H1 (cell line): ENCODE data around the gene RAB3D. TPM values are rescaled to one million over a fixed set of nuclear protein-coding genes. Genes with fewer than 3 reads are reported as not detected.

Experiments
- CHD2 ChIP-seq: IDR thresholded peaks from 2 replicates; pipeline ENCODE4 v1.6.1; 2012; ENCODE audit warnings: low read length, improper control_type of control experiment
- HDAC2 ChIP-seq, 2 experiments: fragments of 300-600 bp in 1 of 2; sonication (generic) in 1 of 2; IDR thresholded peaks; 2 replicates each; pipeline ENCODE4 v1.6.1; 2011 to 2012; ENCODE audit warnings: low read depth in 2 of 2, low read length in 2 of 2, mild to moderate bottlenecking in 2 of 2, moderate library complexity in 2 of 2, borderline replicate concordance in 1 of 2, inconsistent platforms in 1 of 2
- KDM4A ChIP-seq: IDR thresholded peaks from one replicate; pipeline ENCODE4 v1.7.1; 2012; ENCODE audit warnings: low read depth, mild to moderate bottlenecking, moderate library complexity, low read length, inconsistent platforms; ENCODE audit not compliant: severe bottlenecking
- RXRA ChIP-seq: IDR thresholded peaks from 2 replicates; pipeline ENCODE4 v1.6.1; 2011; ENCODE audit warnings: low read depth, mild to moderate bottlenecking, low read length, moderate library complexity; ENCODE audit not compliant: insufficient read depth
- SIRT6 ChIP-seq: IDR thresholded peaks from one replicate; pipeline ENCODE4 v1.7.1; 2012; ENCODE audit warnings: low read length, inconsistent platforms
- YY1 ChIP-seq: IDR thresholded peaks from 2 replicates; pipeline ENCODE4 v1.6.1; 2011; ENCODE audit warnings: low read depth, mild to moderate bottlenecking, low read length
- polyA plus RNA-seq, 7 experiments: library from polyadenylated mRNA; depleted of rRNA in 3 of 7; stranded (reverse) in 5 of 7; unstranded in 2 of 7; fragments of >200 nt in 5 of 7; fragments of 200-250 nt in 2 of 7; gene quantifications; 1 replicate in 5 of 7; 2 replicates in 1 of 7; 4 replicates in 1 of 7; pipeline versions ENCODE4 v1.2.1 to v1.2.3, GENCODE V29; 2011 to 2013; ENCODE audit warnings: missing spikeins in 2 of 7, mixed read lengths in 2 of 7
- total RNA-seq: library from RNA; stranded (reverse); fragmentation: NEBNext Ultra II Directional; extraction: Animal tissue kit (Norgen Biotek cat#: 25700); gene quantifications from 2 replicates; pipeline ENCODE4 v1.2.1, GENCODE V29; 2021

RAB3D gene
- total and polyA plus RNA-seq, 2 of the 8 experiments (the other 6 are each of a cell fraction or from before 2014, with no cell fraction given) = 17.8 to 23.8 TPM

DNA sequence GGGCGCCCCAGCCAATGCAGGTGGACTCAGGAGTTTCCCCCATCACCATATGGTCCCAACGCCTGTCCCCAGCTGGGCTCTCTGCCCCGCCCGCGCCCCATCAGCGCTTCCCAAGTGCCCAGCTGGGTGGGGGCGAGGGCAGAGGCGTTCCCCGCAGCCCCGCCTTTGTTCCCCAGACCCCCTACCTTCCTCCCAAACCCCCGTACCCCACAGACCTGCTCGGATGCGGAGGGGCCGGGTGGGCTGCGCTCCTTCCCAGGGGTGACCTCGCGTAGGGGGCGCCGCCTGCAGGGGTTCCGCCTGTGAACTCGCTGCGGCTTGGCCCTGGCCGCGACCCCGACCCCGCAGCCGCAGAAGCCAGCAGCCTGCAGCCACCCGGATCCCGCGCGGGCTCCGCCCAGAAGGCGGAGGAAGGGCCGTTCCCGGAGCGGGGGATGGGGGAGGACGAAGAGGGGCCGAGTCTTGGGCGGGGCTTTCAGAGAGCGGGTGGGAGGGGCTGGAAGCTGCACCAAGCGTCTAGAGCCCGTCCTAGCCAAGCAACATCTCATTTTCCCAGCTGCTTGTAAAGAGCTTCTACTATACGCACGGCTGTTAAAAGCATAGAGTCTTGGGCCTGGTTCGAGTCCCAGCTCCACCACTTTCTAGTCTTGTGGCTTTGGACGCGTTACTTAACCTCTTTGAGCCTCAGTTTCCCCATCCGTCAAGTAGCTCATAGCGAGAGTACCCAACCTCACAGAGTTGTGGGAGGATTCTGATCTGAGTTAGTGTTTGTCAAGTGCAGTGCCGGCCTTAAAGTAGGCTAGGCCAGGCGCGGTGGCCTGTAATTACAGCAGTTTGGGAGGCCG lies at the start of gene RAB3D (continued):
- TF ChIP-seq SIRT6 (no peak), KDM4A (peak; percentile 72), HDAC2 (IDR thresholded peaks at IDR 0.05; ENCODE audit: borderline replicate concordance in 1 of 2, low read depth in 2 of 2, low read length in 2 of 2) (no peak), RXRA (no peak), CHD2 (no peak), YY1 (no peak)
